Ishikawa (cell line): ENCODE measurements around the gene STK39.

Experiments
- CEBPB ChIP-seq: IDR thresholded peaks from 2 replicates; pipeline ENCODE4 v1.6.1; 2012
- CREB1 ChIP-seq: IDR thresholded peaks from 2 replicates; pipeline ENCODE4 v1.6.1; 2012; ENCODE audit warnings: low read depth
- EGR1 ChIP-seq: IDR thresholded peaks from 2 replicates; pipeline ENCODE4 v1.6.1; 2012
- EP300 ChIP-seq: IDR thresholded peaks from 2 replicates; pipeline ENCODE4 v1.6.1; 2012; ENCODE audit warnings: borderline replicate concordance
- FOXM1 ChIP-seq: IDR thresholded peaks from 2 replicates; pipeline ENCODE4 v1.6.1; 2012; ENCODE audit warnings: low read depth, borderline replicate concordance
- NFIC ChIP-seq: IDR thresholded peaks from 2 replicates; pipeline ENCODE4 v1.6.1; 2012
- RAD21 ChIP-seq: IDR thresholded peaks from 2 replicates; pipeline ENCODE4 v1.6.1; 2012; ENCODE audit warnings: low read depth
- TAF1 ChIP-seq: IDR thresholded peaks from 2 replicates; pipeline ENCODE4 v1.6.1; 2012; ENCODE audit warnings: low read depth, mild to moderate bottlenecking
- TCF12 ChIP-seq: IDR thresholded peaks from 2 replicates; pipeline ENCODE4 v1.6.1; 2012; ENCODE audit warnings: low read depth
- TEAD4 ChIP-seq: IDR thresholded peaks from 2 replicates; pipeline ENCODE4 v1.6.1; 2012
- YY1 ChIP-seq: IDR thresholded peaks from 2 replicates; pipeline ENCODE4 v1.6.1; 2012; ENCODE audit warnings: low read depth
- ZBTB7A ChIP-seq: IDR thresholded peaks from 2 replicates; pipeline ENCODE4 v1.6.1; 2012; ENCODE audit warnings: low read depth
- TF ChIP-seq, protein P1 (sequence below): IDR thresholded peaks from 2 replicates; pipeline ENCODE4 v1.6.1; 2012; ENCODE audit warnings: low read depth, mild to moderate bottlenecking
- TF ChIP-seq, protein P2 (sequence below): IDR thresholded peaks from 2 replicates; pipeline ENCODE4 v1.6.1; 2012
- TF ChIP-seq, protein P3 (sequence below): IDR thresholded peaks from 2 replicates; pipeline ENCODE4 v1.6.1; 2012

STK39 gene

DNA sequence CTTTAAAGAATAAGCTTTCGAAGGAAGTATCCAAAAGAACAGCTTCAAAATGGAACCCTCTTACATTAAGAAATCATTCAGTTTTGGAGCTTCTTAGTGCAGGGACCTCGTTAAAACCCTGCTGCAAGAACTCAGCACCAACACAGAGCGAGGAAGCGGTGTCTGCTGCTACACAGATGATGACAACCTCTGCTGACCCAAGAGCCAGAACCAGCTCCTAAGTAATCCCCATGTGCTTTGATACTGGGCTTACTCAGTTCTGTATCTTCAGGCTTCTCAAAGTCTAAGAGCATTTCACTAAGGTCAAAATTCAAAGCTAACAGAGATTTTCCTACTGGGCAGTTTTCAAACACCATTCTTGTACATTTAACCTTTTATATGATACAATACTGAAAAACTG, 194.6 kb downstream of the STK39 start:
- TF ChIP-seq NFIC, result no peak

DNA sequence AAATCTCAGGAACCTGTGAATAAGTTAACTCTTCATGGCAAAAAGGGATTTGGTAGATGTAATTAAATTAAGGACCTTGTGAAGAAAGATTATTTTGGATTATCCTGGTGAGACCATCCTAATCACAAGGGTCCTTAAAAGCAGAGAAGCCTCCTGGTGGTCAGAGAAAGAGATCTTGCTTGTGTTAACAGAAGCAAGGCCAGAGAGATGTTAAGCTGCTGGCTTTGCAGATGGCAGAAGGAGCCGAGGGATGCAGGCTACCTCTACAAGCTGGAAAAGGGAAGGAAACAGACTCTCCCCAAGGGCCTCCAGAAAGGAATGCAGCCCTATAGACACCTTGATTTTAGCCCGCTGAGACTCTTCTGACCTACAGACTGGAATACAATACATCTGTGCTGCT, 197.0 kb downstream of the STK39 start:
- TF ChIP-seq CREB1, result no peak
- TF ChIP-seq TEAD4, result no peak
- TF ChIP-seq, protein P1, sequence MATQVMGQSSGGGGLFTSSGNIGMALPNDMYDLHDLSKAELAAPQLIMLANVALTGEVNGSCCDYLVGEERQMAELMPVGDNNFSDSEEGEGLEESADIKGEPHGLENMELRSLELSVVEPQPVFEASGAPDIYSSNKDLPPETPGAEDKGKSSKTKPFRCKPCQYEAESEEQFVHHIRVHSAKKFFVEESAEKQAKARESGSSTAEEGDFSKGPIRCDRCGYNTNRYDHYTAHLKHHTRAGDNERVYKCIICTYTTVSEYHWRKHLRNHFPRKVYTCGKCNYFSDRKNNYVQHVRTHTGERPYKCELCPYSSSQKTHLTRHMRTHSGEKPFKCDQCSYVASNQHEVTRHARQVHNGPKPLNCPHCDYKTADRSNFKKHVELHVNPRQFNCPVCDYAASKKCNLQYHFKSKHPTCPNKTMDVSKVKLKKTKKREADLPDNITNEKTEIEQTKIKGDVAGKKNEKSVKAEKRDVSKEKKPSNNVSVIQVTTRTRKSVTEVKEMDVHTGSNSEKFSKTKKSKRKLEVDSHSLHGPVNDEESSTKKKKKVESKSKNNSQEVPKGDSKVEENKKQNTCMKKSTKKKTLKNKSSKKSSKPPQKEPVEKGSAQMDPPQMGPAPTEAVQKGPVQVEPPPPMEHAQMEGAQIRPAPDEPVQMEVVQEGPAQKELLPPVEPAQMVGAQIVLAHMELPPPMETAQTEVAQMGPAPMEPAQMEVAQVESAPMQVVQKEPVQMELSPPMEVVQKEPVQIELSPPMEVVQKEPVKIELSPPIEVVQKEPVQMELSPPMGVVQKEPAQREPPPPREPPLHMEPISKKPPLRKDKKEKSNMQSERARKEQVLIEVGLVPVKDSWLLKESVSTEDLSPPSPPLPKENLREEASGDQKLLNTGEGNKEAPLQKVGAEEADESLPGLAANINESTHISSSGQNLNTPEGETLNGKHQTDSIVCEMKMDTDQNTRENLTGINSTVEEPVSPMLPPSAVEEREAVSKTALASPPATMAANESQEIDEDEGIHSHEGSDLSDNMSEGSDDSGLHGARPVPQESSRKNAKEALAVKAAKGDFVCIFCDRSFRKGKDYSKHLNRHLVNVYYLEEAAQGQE, result no peak
- TF ChIP-seq EP300, result no peak
- no peak for TF ChIP-seq ZBTB7A
- no peak for TF ChIP-seq FOXM1
- TF ChIP-seq EGR1, result no peak
- TF ChIP-seq TCF12, result no peak
- TF ChIP-seq CEBPB, result no peak
- TF ChIP-seq NFIC, result no peak
- TF ChIP-seq, protein P2, sequence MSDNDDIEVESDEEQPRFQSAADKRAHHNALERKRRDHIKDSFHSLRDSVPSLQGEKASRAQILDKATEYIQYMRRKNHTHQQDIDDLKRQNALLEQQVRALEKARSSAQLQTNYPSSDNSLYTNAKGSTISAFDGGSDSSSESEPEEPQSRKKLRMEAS, result no peak
- no peak for TF ChIP-seq RAD21
- TF ChIP-seq, protein P3, sequence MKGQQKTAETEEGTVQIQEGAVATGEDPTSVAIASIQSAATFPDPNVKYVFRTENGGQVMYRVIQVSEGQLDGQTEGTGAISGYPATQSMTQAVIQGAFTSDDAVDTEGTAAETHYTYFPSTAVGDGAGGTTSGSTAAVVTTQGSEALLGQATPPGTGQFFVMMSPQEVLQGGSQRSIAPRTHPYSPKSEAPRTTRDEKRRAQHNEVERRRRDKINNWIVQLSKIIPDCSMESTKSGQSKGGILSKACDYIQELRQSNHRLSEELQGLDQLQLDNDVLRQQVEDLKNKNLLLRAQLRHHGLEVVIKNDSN, result no peak

DNA sequence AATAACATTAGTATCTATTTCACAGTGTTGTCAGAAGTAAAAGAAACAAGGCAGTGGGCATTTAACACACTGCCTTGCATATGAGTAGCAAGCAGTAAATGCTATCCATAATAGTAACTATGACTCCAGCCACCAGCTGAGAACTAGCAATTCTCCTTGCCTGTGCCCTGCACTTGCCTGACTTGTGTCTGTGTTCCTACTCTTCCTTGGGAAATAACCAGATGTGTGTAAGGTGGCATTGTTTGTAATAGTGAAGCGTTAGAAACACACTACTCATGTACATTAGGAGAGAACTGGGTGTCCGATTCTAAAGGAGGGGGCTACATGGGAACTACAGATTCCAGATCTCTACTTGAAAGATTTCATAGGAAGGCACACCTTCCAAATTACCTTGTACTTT, 197.8 kb downstream of the STK39 start:
- no peak for TF ChIP-seq TAF1
- no peak for TF ChIP-seq FOXM1
- no peak for TF ChIP-seq YY1
- no peak for TF ChIP-seq EP300
- TF ChIP-seq, protein P1, result no peak
- TF ChIP-seq, protein P3, result no peak
- no peak for TF ChIP-seq EGR1

DNA sequence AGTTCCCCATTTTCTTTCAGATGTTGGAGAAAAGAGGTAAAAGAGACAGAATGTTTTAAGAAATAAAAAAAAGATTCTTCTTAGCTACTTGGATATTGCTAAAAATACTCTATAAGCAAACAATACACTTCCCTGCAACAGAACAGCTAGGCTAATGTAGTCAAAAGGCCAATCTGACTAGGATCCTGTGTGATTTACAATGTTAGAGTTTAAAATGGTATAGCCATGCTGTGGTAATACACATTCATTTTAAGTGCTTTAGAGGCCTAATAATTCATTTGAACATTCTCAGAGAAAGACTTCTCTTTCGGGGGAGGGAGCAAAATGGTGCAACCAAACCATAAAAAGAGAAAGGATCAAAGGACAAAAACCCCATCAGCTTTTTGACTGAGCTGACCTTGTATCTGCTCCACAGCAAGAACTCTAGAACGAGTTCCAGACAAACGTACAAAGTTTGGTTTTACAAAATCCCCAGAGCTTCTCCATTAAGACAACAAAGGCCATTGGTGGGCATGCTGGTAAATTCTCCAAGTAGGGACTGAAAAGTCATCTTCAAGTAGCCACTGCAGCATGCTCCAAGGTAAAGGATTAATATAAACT, 200.2 kb downstream of the STK39 start:
- TF ChIP-seq, protein P1, result no peak
- TF ChIP-seq FOXM1 (no peak), YY1 (no peak), CREB1 (no peak), RAD21 (no peak), TAF1 (no peak)
- TF ChIP-seq, protein P2, result no peak

DNA sequence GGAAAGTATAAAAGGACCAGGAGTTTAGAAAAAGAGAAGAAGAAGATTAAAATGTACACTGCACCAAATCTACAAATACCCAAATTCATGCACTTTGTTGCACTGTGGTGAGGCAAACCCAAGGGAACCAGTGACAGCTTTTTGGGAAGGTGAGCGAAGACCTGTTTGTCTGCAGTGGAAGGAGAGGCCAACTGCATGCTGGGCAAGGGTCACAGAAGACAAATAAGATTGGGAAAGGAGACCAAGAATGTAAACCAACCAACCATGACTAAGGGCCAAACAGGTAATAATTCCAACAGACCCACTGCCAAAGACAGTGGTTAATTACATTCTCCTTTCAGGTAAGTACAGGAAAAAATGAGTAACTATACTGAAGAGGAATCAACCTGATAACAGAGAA, 202.8 kb downstream of the STK39 start:
- TF ChIP-seq, protein P3, result no peak
- TF ChIP-seq CREB1 (no peak), TAF1 (no peak), RAD21 (no peak), FOXM1 (no peak), CEBPB (no peak), NFIC (no peak), TCF12 (no peak), EGR1 (no peak), TEAD4 (no peak), YY1 (no peak), ZBTB7A (no peak), EP300 (no peak)
- TF ChIP-seq, protein P1, result no peak
- TF ChIP-seq, protein P2, result no peak
